Stimulated activated naive CD4-positive, alpha-beta T cell treated with Interleukin-2 at 50 U/mL for 16 hours (primary cell): ENCODE measurements around the gene CCDC57.

Experiments used
- DNase-seq: peaks from one replicate; lab custom pipeline; 2025; lab: John Stamatoyannopoulos, UW

CCDC57 gene

GRCh38 chr17:82121660-82122629, 90.7 kb downstream of the CCDC57 start:
- DNase-seq, result no peak

- no peak for DNase-seq
These were observed 91.4 kb downstream of the CCDC57 start for GRCh38 chr17:82121246-82121645.

GRCh38 chr17:82120148-82120547, 92.5 kb downstream of the CCDC57 start:
- no peak for DNase-seq

GRCh38 chr17:82118815-82119380, 93.7 kb downstream of the CCDC57 start:
- DNase-seq, result no peak

- no peak for DNase-seq
These were observed 94.4 kb downstream of the CCDC57 start for GRCh38 chr17:82118168-82118814.

GRCh38 chr17:82117139-82118090, 95.2 kb downstream of the CCDC57 start:
- DNase-seq, result no peak

GRCh38 chr17:82116246-82116645, 96.4 kb downstream of the CCDC57 start:
- no peak for DNase-seq

GRCh38 chr17:82114872-82115271, 97.8 kb downstream of the CCDC57 start:
- DNase-seq, result no peak

- DNase-seq, result no peak
These were observed 98.2 kb downstream of the CCDC57 start for GRCh38 chr17:82114447-82114846.

- no peak for DNase-seq
These were observed 98.7 kb downstream of the CCDC57 start for GRCh38 chr17:82113941-82114340.

- DNase-seq, result no peak
These were observed 99.2 kb downstream of the CCDC57 start for GRCh38 chr17:82113422-82113821.

- DNase-seq, result no peak
These were observed 99.7 kb downstream of the CCDC57 start for GRCh38 chr17:82112914-82113311.

GRCh38 chr17:82112181-82112913, 100.3 kb downstream of the CCDC57 start:
- DNase-seq, result no peak

- no peak for DNase-seq
These were observed 102.3 kb downstream of the CCDC57 start for GRCh38 chr17:82110298-82110697.

- DNase-seq, result no peak
These were observed 103.6 kb downstream of the CCDC57 start for GRCh38 chr17:82108961-82109475.

- no peak for DNase-seq
These were observed 104.1 kb downstream of the CCDC57 start for GRCh38 chr17:82108496-82108945.

- no peak for DNase-seq
These were observed 104.6 kb downstream of the CCDC57 start for GRCh38 chr17:82108038-82108437.

- no peak for DNase-seq
These were observed 105.2 kb downstream of the CCDC57 start for GRCh38 chr17:82107341-82107860.

GRCh38 chr17:82106688-82107305, 105.8 kb downstream of the CCDC57 start:
- no peak for DNase-seq
